ENCODE measurements around the gene C9orf43.

DNA sequence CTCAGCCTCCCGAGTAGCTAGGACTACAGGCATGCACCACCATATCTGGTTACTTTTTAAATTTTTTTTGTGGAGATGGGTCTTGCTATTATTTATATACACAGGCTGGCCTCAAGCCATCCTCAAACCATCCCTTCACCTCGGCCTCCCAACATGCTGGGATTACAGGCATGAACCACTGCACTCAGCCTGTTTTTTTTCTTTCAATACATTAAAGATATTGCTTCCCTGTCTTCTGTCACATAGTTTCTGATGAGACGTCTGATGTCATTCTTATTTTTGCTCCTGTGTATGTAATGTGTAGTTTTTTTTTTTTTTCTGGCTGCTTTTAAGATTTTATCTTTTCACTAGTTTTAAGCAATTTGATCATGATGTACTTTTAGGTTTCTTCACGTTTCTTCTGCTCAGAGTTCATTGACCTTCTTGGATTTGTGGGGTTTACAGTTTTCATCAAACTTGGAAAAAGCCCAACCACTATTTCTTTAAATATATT is 41.6 kb downstream of the C9orf43 start:
- TF ChIP-seq, protein P1, sequence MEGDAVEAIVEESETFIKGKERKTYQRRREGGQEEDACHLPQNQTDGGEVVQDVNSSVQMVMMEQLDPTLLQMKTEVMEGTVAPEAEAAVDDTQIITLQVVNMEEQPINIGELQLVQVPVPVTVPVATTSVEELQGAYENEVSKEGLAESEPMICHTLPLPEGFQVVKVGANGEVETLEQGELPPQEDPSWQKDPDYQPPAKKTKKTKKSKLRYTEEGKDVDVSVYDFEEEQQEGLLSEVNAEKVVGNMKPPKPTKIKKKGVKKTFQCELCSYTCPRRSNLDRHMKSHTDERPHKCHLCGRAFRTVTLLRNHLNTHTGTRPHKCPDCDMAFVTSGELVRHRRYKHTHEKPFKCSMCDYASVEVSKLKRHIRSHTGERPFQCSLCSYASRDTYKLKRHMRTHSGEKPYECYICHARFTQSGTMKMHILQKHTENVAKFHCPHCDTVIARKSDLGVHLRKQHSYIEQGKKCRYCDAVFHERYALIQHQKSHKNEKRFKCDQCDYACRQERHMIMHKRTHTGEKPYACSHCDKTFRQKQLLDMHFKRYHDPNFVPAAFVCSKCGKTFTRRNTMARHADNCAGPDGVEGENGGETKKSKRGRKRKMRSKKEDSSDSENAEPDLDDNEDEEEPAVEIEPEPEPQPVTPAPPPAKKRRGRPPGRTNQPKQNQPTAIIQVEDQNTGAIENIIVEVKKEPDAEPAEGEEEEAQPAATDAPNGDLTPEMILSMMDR (IDR thresholded peaks at IDR 0.05) = no peak
- no peak for TF ChIP-seq POLR2A (IDR thresholded peaks at IDR 0.05)
